HG02610 (cell line): Measurements from ENCODE around the gene ZFYVE28.
"Not testable (repeated sequence)": the region's sequence is repeated elsewhere in the genome, so short reads cannot be mapped to it uniquely, and the experiment has no call there.

Experiments
- ATAC-seq: cut with Tn5 transposase; IDR thresholded peaks from one replicate; pipeline ENCODE4 v1.9.1; 2021; ENCODE audit warnings: mild to moderate bottlenecking, moderate library complexity; ENCODE audit not compliant: unreplicated experiment

ZFYVE28 gene

GRCh38 chr4:2275546-2276251, 142.7 kb downstream of the ZFYVE28 start:
- ATAC-seq: no peak

- ATAC-seq: not testable (repeated sequence)
Observed at GRCh38 chr4:2275044-2275397, 143.4 kb downstream of the ZFYVE28 start.

GRCh38 chr4:2274320-2275043, 144.0 kb downstream of the ZFYVE28 start:
- ATAC-seq: no peak

GRCh38 chr4:2273657-2274319, 144.7 kb downstream of the ZFYVE28 start:
- ATAC-seq: no peak

GRCh38 chr4:2273221-2273620, 145.2 kb downstream of the ZFYVE28 start:
- ATAC-seq: no peak

GRCh38 chr4:2272828-2273120, 145.7 kb downstream of the ZFYVE28 start:
- ATAC-seq: no peak

DNA sequence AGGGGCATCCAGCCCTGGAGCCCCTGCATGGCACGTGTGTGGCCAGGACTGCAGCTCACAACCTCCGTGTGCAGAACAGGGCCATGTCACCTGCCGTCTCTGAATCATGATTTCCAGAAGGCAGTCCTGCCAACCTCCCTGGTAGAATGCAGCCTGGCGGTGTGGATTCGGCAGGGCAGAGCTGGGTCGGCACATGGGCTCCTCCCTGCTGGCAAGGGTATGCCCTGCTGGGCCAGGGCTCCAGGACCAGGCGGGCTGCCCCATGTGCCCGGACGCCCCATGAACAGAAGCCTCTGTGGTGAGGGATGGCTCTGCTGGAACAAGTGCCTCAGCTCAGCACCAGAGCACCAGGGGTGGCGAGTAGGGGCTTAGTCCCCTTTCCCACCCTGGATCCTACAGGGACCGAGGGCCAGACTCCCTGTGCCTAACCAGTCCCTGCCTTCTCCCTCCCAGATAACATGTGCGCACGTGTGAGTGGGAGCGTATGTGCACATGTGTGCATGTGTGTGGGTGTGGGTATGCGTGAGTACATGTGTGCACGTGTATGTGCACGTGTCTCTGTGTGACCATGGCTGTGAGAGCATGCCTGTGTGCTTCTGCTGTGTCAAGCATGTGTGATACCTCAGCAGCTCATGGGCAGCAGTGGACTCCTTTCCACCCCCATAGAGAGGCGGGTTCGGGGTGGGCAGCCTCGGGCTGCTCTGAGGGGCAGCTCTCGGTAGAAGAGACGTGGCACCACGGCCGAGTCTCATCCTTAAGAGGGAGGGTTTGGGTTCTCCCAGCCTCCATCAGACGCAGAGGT, 146.2 kb downstream of the ZFYVE28 start:
- ATAC-seq: no peak

DNA sequence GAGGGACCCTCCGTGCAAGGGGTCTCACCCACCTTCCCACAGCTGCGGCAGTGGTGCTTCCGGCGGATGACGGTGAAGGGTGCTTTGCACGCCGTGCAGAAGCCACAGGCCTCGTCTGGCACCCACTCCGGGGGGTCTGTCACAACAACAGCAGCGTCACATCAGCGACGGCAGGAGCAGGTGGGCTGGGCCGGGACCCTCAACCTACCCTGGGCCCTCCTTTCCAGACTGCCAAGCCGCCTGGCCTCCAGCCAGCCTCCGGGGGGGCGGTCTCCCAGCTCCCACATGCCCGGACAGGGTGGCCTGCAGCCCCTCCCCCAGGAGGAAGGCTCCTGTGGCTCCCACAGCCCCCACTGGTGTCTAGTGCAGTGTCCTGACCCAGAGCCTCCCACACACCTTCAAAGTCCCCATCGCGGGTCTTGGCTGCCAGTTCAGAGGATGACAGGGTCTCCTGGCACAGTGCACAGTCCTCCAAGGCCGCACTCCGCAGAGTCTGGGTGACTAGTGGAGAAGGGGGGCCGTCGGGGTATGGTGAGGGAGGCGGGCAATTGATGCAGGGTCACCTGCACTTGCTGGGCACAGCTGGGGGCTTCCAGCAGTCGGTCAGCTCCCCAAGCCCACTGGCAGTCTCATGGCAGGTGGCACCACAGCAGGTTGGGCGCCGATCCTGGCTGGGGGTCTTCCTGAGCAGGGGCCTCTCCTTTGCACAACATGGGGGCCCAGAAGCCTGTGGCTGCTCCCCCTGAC, 147.0 kb downstream of the ZFYVE28 start:
- no peak for ATAC-seq

DNA sequence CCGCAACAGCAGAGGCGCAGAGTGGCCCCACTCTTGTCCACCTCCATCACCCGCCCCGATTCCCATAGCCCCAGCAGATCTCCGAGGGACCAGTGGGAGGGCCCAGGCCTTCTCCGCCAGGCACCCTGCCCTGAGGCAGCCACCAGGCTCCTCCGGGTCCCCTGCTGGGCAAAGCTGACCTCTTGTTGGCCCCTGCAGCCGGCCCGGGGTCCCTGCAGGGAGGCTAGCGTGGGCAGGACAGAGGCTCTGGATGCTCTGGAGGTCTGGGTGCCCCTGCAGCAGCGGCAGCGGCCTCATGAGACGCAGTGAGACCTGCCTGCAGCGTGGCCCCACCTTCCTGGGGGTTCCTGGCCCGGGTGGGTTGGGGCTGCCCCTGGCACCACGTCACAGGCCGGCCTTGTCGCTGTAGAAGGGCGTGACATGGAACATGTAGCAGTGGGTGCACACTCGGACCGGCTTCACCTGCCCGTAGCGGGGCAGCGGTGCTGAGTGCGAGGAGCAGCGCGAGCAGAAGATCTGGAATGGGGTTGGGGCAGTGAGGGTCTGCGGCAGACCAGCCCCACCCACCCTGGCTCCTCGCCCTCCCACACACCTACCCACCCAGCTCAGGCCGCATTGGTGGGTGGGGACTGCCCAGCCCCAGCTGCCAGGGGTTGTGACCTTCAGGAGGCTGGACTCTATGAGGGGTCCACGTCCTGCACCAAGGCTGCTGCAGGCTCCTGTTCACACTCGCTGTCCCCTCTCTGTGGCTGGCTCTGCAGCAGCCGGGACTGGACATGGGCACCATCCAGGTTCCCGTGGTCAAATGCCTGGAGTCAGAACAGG, 147.9 kb downstream of the ZFYVE28 start:
- no peak for ATAC-seq

DNA sequence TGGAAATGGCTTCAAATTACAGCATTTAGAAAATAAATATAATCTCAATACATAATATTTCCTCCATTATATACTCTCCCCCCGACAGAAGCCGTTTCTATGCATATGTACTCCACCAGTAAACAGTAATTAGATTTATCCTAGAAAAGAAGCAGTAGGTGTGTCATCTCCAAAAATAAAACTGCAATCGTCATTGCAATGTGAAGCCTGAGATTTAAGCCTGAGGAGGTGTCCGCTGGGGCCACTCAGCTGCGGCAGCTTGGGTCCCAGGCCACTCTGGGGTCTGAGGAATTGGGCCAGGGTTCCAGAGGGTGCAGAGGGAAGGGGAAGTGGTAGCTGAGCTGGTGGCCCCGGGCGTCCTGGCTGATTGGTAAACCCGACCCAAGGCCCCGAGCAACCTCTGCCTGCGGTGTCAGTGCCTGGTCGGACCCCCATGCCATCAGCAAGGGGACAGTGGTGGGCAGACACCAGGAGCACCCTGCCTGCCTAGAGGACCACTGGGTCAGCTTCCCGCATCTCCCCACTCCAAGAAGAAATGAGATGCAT, 148.8 kb downstream of the ZFYVE28 start:
- ATAC-seq: no peak

GRCh38 chr4:2269206-2269531, 149.3 kb downstream of the ZFYVE28 start:
- ATAC-seq: no peak

GRCh38 chr4:2268357-2269205, 149.9 kb downstream of the ZFYVE28 start:
- ATAC-seq: no peak

DNA sequence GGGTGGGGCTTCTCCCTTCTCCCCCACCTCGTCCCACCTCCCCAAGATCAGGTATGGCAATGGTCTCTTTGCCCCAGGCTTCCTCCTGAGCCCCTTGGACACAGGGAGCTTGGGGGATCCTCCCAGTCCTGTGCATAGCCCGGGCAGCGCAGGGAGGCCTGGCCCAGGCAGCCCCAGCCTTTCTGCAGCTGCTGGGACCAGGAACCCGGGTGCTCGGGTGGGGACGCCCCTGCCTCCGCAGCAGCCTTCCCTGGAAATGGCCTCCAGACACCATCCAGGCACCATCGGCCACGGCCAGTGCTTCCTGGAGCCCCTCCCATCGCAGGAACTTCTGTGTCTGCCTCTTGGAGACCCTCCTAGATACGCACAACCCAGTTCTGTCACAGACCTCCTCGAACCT, 150.6 kb downstream of the ZFYVE28 start:
- ATAC-seq: no peak

DNA sequence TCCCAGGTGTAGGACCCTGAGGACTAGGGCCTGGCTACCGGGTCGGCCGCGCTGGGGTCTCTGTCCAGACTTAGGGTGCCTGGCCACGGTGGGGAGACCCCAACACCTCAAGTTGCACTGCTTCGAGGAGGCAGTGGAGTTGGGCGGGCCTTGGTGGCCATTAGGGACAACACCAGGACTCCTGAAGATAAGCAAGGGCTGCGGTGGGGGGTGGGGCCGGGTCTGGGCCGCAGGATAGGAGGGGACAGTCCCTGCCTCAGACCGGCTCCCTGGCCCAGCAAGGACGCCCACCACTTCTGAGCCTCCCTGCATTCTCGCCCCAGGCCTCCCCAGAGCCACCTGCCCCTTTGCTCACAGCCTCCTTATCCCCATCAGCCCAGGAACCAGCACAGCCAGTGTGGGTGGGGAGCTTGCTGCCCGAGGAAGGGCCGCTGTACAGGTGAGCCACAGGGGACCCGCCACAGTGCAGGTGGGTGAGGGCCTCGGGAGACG, 151.1 kb downstream of the ZFYVE28 start:
- no peak for ATAC-seq

DNA sequence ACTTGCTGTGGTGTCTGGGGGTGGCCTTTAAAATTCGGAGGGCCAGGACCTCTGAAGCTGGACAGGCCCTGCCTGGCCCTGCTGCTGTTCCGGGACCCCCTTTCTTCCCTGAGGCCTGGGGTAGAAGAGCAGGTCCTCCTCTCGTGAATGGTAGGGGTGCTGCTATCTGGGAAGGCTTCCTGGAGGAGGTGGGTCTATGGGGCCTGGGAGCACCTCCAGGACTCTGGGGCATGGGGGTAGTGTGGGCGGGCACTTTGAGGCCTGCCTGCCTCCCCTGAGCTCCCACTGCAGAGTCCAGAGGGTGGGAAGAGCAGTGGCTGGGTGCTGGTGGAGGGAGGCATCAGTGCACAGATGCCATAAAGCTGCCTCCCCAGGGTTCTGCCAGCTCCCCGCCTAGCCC, 151.6 kb downstream of the ZFYVE28 start:
- ATAC-seq: no peak

DNA sequence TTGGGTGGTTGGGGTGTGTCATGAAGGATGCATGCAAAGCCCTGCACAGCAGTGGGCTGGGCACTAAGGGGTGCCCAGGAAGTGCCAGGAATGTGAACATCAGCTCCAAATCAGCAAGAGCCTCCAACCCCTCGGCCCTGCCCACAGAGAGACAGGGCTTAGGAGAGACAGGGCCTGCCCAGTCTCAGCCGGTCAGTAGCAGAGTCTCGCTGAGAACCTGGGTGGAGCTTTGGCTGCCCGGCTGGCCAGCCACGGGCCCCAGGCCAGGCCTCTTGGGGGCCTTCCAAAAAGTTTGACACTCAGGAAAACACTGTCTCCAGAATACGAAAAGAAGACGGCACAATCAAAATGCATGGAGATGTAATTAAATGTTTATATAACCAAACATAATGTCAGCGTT, 152.3 kb downstream of the ZFYVE28 start:
- no peak for ATAC-seq

DNA sequence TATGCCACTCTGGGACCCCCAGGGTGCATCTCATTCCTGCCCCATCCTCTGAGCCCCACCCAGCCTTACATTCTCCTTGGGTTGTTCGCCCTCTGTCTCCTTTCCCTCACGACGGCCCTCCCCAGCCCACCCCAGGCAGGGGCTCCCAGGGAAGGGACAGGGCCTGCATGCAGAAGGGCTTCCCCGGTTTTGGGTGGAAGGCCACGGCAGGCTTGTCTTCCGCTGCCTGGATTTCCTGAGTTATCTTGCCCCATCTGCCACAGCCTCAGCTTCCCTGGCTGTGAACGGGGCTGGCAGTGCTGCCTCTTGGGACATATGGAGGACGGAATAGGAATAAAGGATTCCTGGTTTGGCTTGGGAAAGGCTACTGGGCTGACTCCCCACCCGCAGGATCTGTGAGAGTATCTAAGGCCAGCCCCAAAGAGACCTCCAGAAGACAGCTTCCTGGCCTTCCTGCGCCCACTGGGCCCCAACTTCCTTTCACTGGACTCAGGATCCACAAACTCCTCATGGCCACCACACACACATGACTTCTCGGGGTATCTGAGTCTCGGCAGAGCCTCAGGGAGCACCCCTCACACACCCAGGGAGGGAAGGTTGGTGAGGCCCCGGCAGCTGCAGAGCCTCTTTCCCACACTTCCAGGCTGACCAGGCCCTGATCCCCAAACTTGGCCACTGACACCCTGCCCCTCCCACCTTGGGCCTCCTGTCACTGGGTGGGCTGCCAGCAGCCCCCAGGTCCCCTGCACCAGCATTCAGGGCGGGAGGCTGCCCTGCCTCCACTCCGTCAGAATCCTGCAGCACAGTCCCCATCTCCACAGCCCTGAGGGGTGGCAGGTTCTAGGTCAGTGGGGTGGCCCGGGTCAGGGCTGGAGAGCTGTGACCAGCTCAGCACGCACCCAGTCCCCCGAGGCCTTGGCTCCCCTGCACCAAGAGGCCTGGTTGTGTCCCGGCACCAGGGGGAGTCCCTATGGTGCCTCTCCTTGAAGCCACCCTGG, 153.0 kb downstream of the ZFYVE28 start:
- ATAC-seq: no peak
